Psoas muscle (tissue), 8 donors: Measurements from ENCODE around the gene IL16. TPM values are rescaled to one million over a fixed set of nuclear protein-coding genes. Genes with fewer than 3 reads are reported as not detected.

Experiments used
- ATAC-seq, 4 donors: fragments of 200-7000 bp; cut with Tn5 transposase; one replicate each; pipeline ENCODE4 v1.9.1; 2020; ENCODE audit warnings: moderate library complexity in 3 of 4, mild to moderate bottlenecking in 2 of 4
- DNase-seq, 2 donors: peaks; one replicate each; pipeline ENCODE4 v3.0.0-alpha.2; 2020
- H3K27ac ChIP-seq: fragments of 200-600 bp; one replicate; pipeline ENCODE4 v1.8.0; 2022
- H3K27me3 ChIP-seq, 3 donors: fragments of 200-600 bp in 1 of 3; one replicate each; pipeline versions ENCODE4 v1.6.1 to v1.8.0; 2013 to 2022; ENCODE audit warnings: low read length in 2 of 3, mild to moderate bottlenecking in 2 of 3, moderate library complexity in 1 of 3; ENCODE audit not compliant: insufficient read depth in 3 of 3
- H3K36me3 ChIP-seq, 2 donors: fragments of 200-600 bp in 1 of 2; one replicate each; pipeline versions ENCODE4 v1.6.1 to v1.8.0; 2013 to 2022; ENCODE audit warnings: low read depth in 1 of 2, mild to moderate bottlenecking in 1 of 2, moderate library complexity in 1 of 2; ENCODE audit not compliant: insufficient read depth in 1 of 2
- H3K4me1 ChIP-seq: fragments of 200-600 bp; one replicate; pipeline ENCODE4 v1.8.0; 2022
- H3K4me3 ChIP-seq: fragments of 200-600 bp; one replicate; pipeline ENCODE4 v1.8.0; 2022; ENCODE audit warnings: mild to moderate bottlenecking
- H3K9me3 ChIP-seq: fragments of 200-600 bp; one replicate; pipeline ENCODE4 v1.8.0; 2022
- WGBS, 3 donors: extraction: QIAGEN DNeasy Blood & Tissue Kit; methylation state at CpG; one replicate each; pipeline versions ENCODE4 v1.1.6 to v1.1.7; 2013; 5-methylcytosine and 5-hydroxymethylcytosine counted together
- intact Hi-C, 2 donors: fragments of 100-400 bp; cut with DNase I; formaldehyde crosslinking; loops; one replicate each; pipeline versions ENCODE4 v1.11.0 to v1.14.2; 2022
- polyA plus RNA-seq, 3 donors: library from polyadenylated mRNA; stranded (reverse); fragments of 200-250 nt; gene quantifications; one replicate each; pipeline ENCODE4 v1.2.3, GENCODE V29; 2013
- total RNA-seq, 4 donors: library from RNA; stranded (reverse); fragmentation: NEBNext Ultra II Directional in 2 of 4; extraction: Animal tissue kit (Norgen Biotek cat#: 25700) in 2 of 4; gene quantifications; one replicate each; pipeline versions ENCODE4 v1.2.1 to v1.2.4, GENCODE V29; 2021 to 2023
- TF ChIP-seq, protein P1 (sequence below): fragments of 200-600 bp; IDR thresholded peaks from one replicate; pipeline ENCODE4 v1.8.0; 2022; ENCODE audit warnings: antibody characterized with exemption
- donor health status: healthy with polysubstance abuse.
- donor health status: DM: no; HTN: no; CAD: no; lungs with moderate emphysema.
- donor health status: Bipolar disorder and iron deficiency.
- donor health status: healthy.
- donor health status: DM: yes; HTN: yes; CAD: no.
- donor health status: DM: no; HTN: no; CAD: no.
- donor health status: DM: no; HTN: no; CAD: no.
- donor health status: DM: yes; HTN: yes; CAD: no.

IL16 gene
- total and polyA plus RNA-seq, 7 donors, result 1.2 to 5.3 (median 2.4) TPM

DNA sequence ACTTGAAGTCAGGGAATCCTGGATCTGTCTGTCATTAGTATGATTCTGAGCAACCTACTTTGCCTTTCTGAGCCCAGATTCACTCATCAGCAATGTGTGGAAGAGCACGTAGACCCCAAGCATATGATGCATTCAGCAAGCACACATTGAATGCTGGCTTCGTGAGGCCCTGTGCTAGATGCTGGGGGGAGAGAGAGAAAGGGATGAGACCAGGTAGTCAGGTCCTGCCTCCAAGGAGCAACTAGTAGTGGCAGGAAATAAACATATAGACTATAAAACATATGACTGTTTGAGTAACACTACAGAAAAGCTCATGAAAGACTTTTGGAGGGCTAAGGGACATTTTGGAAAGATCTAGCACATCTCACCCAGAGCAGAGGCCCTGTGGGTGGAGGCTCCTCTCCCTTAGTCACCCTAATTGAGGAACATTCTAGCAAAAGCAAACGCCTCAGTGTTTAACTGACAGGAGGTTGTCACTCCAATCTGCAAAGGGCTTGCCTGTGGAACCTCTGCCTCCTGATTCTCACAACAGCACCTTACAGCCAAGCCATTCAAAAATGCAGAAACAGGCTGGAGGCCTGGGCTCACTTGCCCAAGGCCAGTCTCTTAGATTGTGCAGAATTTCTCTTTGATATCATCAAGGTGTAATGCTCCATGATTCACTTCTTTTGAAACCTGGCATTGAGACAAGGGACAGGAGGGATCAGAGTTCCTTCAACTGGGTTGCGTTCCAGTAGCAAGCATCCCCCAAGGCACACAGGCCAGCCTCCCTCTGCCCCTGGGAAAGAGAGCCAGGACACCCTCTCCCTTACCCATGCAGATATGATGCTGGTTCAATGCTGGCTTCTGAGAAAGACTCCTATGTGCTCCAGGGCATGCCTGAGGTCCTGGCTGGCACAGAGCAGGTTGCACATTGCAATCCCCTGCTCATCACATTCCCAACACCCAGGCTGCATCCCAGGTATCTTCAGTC, 101.2 kb downstream of the IL16 start:
- TF ChIP-seq, protein P1, sequence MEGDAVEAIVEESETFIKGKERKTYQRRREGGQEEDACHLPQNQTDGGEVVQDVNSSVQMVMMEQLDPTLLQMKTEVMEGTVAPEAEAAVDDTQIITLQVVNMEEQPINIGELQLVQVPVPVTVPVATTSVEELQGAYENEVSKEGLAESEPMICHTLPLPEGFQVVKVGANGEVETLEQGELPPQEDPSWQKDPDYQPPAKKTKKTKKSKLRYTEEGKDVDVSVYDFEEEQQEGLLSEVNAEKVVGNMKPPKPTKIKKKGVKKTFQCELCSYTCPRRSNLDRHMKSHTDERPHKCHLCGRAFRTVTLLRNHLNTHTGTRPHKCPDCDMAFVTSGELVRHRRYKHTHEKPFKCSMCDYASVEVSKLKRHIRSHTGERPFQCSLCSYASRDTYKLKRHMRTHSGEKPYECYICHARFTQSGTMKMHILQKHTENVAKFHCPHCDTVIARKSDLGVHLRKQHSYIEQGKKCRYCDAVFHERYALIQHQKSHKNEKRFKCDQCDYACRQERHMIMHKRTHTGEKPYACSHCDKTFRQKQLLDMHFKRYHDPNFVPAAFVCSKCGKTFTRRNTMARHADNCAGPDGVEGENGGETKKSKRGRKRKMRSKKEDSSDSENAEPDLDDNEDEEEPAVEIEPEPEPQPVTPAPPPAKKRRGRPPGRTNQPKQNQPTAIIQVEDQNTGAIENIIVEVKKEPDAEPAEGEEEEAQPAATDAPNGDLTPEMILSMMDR, result no peak
- WGBS, 3 donors, result 76 to 83% (median 79%) methylated on average over 4 of the region's 4 CpGs
- no peaks in the 10 kb centered on the region for H3K9me3 ChIP-seq
- H3K36me3 ChIP-seq, result no peaks in the 10 kb centered on the region
- ATAC-seq (peak in 1 of 4 donors; percentile 26), DNase-seq (no peak)
- no peaks in the 10 kb centered on the region for H3K4me1 ChIP-seq
- intact Hi-C loops, result no loop called here
- no peak overlapping the region for H3K27ac ChIP-seq
- no peaks in the 10 kb centered on the region for H3K27me3 ChIP-seq
- H3K4me3 ChIP-seq, result peak overlapping the region; percentile 49

DNA sequence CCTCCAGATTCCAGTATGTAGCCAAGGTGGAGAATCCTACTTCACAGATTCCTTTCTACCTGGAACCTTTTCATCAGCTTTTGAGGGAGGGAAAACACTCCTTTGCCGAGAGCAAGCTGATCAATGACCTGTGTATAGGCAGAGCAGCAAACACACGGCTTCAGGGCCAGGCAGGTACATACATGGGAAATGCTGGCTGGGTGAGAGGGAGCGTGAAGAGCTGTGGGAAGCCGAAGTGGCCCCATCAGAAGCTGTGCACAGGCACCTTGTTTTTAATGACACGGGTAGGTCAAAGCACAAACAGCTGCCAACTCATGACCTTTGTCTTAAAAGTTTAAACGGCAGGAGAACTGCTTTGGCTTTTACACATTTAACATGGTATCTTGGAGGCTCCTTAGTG, 101.9 kb downstream of the IL16 start:
- Histone ChIP-seq H3K27ac (no peak overlapping the region), H3K36me3 (no peaks in the 10 kb centered on the region), H3K4me1 (no peaks in the 10 kb centered on the region), H3K27me3 (no peaks in the 10 kb centered on the region), H3K4me3 (peak overlapping the region; percentile 49), H3K9me3 (no peaks in the 10 kb centered on the region)
- intact Hi-C loops, result no loop called here
- WGBS, 3 donors, result 69 to 79% (median 74%) methylated on average over 6 of the region's 6 CpGs
- DNase-seq, result no peak
- no peak for ATAC-seq
- TF ChIP-seq, protein P1, result no peak

DNA sequence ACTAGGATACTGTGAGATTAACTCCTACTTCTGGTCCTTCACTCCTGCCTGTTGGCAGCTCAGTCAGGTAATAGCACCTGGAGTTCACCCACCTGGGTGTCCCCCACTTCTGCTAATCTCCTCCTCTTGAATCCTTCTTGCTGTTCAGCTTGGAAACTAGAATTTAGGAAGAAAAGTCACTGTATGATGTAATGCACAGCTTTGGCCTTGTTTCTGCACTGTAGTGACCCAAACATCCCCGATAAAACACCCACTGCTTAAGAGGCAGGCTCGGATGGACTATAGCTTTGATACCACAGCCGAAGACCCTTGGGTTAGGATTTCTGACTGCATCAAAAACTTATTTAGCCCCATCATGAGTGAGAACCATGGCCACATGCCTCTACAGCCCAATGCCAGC, 102.5 kb downstream of the IL16 start:
- H3K4me3 ChIP-seq, result no peak overlapping the region
- intact Hi-C loops, result no loop called here
- no peaks in the 10 kb centered on the region for H3K27me3 ChIP-seq
- TF ChIP-seq, protein P1, result no peak
- H3K4me1 ChIP-seq, result no peaks in the 10 kb centered on the region
- no peaks in the 10 kb centered on the region for H3K9me3 ChIP-seq
- ATAC-seq (no peak), DNase-seq (no peak)
- 84 to 91% (median 90%) methylated on average over 3 of the region's 3 CpGs for WGBS, 3 donors
- H3K36me3 ChIP-seq, result no peaks in the 10 kb centered on the region
- no peak overlapping the region for H3K27ac ChIP-seq

DNA sequence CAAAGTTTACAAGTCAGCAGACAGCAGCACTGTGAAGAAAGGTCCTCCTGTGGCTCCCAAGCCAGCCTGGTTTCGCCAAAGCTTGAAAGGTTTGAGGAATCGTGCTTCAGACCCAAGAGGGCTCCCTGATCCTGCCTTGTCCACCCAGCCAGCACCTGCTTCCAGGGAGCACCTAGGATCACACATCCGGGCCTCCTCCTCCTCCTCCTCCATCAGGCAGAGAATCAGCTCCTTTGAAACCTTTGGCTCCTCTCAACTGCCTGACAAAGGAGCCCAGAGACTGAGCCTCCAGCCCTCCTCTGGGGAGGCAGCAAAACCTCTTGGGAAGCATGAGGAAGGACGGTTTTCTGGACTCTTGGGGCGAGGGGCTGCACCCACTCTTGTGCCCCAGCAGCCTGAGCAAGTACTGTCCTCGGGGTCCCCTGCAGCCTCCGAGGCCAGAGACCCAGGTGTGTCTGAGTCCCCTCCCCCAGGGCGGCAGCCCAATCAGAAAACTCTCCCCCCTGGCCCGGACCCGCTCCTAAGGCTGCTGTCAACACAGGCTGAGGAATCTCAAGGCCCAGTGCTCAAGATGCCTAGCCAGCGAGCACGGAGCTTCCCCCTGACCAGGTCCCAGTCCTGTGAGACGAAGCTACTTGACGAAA, 103.1 kb downstream of the IL16 start:
- TF ChIP-seq, protein P1, result no peak
- ATAC-seq (no peak), DNase-seq (no peak)
- H3K9me3 ChIP-seq, result no peaks in the 10 kb centered on the region
- intact Hi-C loops, result no loop called here
- H3K4me3 ChIP-seq, result peak overlapping the region; percentile 22
- WGBS, 3 donors, result 81 to 83% (median 82%) methylated on average over 14 of the region's 14 CpGs
- H3K36me3 ChIP-seq, result no peaks in the 10 kb centered on the region
- no peak overlapping the region for H3K27ac ChIP-seq
- H3K27me3 ChIP-seq, result no peaks in the 10 kb centered on the region
- H3K4me1 ChIP-seq, result no peaks in the 10 kb centered on the region
